K562 (cell line): ENCODE measurements around the gene GCHFR. TPM values are rescaled to one million over a fixed set of nuclear protein-coding genes. Genes with fewer than 3 reads are reported as not detected.

ENCODE experiments used
- CREB1 ChIP-seq, 2 experiments: sonication (generic) in 1 of 2; formaldehyde crosslinking in 1 of 2; IDR thresholded peaks; 2 replicates each; pipeline versions ENCODE4 v1.6.1 to v1.8.0; 2012 to 2022; ENCODE audit warnings: inconsistent platforms in 1 of 2, mild to moderate bottlenecking in 1 of 2, missing genetic modification reagents in 1 of 2, moderate library complexity in 1 of 2
- CREBBP ChIP-seq: IDR thresholded peaks from one replicate; pipeline ENCODE4 v1.6.1; 2012; ENCODE audit warnings: low read depth, mild to moderate bottlenecking, control low read depth, inconsistent platforms, low read length
- GTF3C2 ChIP-seq: IDR thresholded peaks from 3 replicates; pipeline ENCODE4 v1.6.1; 2011; ENCODE audit warnings: borderline replicate concordance, mild to moderate bottlenecking, moderate library complexity; ENCODE audit not compliant: insufficient read length; ENCODE audit errors: extremely low read depth
- HDAC6 ChIP-seq: IDR thresholded peaks from 2 replicates; pipeline ENCODE4 v1.6.1; 2012; ENCODE audit warnings: low read depth, mild to moderate bottlenecking, control low read depth, inconsistent platforms, low read length, moderate library complexity
- MEF2D ChIP-seq: conservative IDR thresholded peaks from 2 replicates; pipeline ENCODE4 v1.6.1; 2016; ENCODE audit warnings: low read depth, missing genetic modification characterization, missing compliant biosample characterization
- NR2C2 ChIP-seq, 2 experiments: fragments of 200-800 bp in 1 of 2; sonication (Bioruptor generic) in 1 of 2; sonication (generic) in 1 of 2; formaldehyde crosslinking in 1 of 2; IDR thresholded peaks; 2 replicates each; pipeline versions ENCODE4 v1.6.1 to v1.8.0; 2016 to 2022; ENCODE audit warnings: mild to moderate bottlenecking in 1 of 2, missing compliant biosample characterization in 1 of 2, missing genetic modification characterization in 1 of 2, missing genetic modification reagents in 1 of 2
- NR3C1 ChIP-seq: sonication (generic); formaldehyde crosslinking; IDR thresholded peaks from 2 replicates; pipeline ENCODE4 v1.8.1; 2022; ENCODE audit warnings: missing genetic modification reagents
- PPARD ChIP-seq: fragments of 250-450 bp; sonication (Bioruptor Pico); IDR thresholded peaks from 2 replicates; pipeline ENCODE4 v1.8.0; 2022; ENCODE audit warnings: inconsistent platforms, mild to moderate bottlenecking, moderate library complexity
- SIX5 ChIP-seq, 2 experiments: IDR thresholded peaks; 2 replicates each; pipeline ENCODE4 v1.6.1; 2011; ENCODE audit warnings: low read length in 2 of 2, borderline replicate concordance in 1 of 2, low read depth in 1 of 2, mild to moderate bottlenecking in 1 of 2, moderate library complexity in 1 of 2; ENCODE audit not compliant: insufficient read depth in 1 of 2
- STAT5A ChIP-seq: IDR thresholded peaks from 2 replicates; pipeline ENCODE4 v1.6.1; 2012; ENCODE audit warnings: low read length, inconsistent platforms, borderline replicate concordance
- TCF15 ChIP-seq: fragments of 250-450 bp; sonication (Bioruptor Pico); IDR thresholded peaks from 2 replicates; pipeline ENCODE4 v1.8.0; 2022; ENCODE audit warnings: moderate library complexity, mild to moderate bottlenecking, inconsistent platforms
- TEAD1 ChIP-seq, 2 experiments: fragments of 450-650 bp in 1 of 2; sonication (generic) in 1 of 2; formaldehyde crosslinking; IDR thresholded peaks; 2 replicates each; pipeline versions ENCODE4 v1.4.0 to v1.8.0; 2020 to 2022; ENCODE audit warnings: mild to moderate bottlenecking in 2 of 2, missing genetic modification reagents in 1 of 2
- U2AF1 ChIP-seq: fragments of 200-400 bp; formaldehyde crosslinking; optimal IDR thresholded peaks from 2 replicates; pipeline ENCODE3; 2017; ENCODE audit warnings: mild to moderate bottlenecking, low read depth, low read length, moderate library complexity
- XRCC3 ChIP-seq: fragments of 450-650 bp; IDR thresholded peaks from 2 replicates; pipeline ENCODE4 v1.6.1; 2017; ENCODE audit warnings: mild to moderate bottlenecking, moderate library complexity
- ZC3H4 ChIP-seq: sonication (generic); formaldehyde crosslinking; IDR thresholded peaks from 2 replicates; pipeline ENCODE4 v1.9.0; 2021; ENCODE audit warnings: missing genetic modification reagents, borderline replicate concordance
- ZNF140 ChIP-seq: fragments of 250-450 bp; sonication (Bioruptor Pico); IDR thresholded peaks from 2 replicates; pipeline ENCODE4 v1.8.0; 2021; ENCODE audit warnings: moderate library complexity, mild to moderate bottlenecking, inconsistent platforms
- ZNF277 ChIP-seq: fragments of 250-450 bp; sonication (Bioruptor Pico); IDR thresholded peaks from 2 replicates; pipeline ENCODE4 v1.8.0; 2022; ENCODE audit warnings: inconsistent platforms, mild to moderate bottlenecking, moderate library complexity, borderline replicate concordance
- ZNF79 ChIP-seq: fragments of 250-450 bp; sonication (Bioruptor Pico); IDR thresholded peaks from 2 replicates; pipeline ENCODE4 v1.4.0; 2020; ENCODE audit warnings: low read depth, mild to moderate bottlenecking, moderate library complexity
- polyA plus RNA-seq, 8 experiments: library from polyadenylated mRNA; depleted of rRNA in 4 of 8; stranded (reverse) in 5 of 8; unstranded in 3 of 8; fragments of >200 nt; fragmentation: Nextera tagmentation in 2 of 8; fragmentation: Illumina TruSeq in 1 of 8; extraction: Ambion mirVana in 2 of 8; extraction: Trizol in 1 of 8; gene quantifications; 2 replicates each; pipeline versions ENCODE4 v1.2.1 to v1.2.3, GENCODE V29; 2011 to 2014; ENCODE audit warnings: inconsistent platforms in 1 of 8, missing spikeins in 1 of 8
- total RNA-seq, 7 experiments: library from RNA; depleted of rRNA in 6 of 7; stranded (reverse); fragments of >200 nt in 6 of 7; fragmentation: Illumina TruSeq in 2 of 7; extraction: Trizol in 2 of 7; gene quantifications; 2 replicates each; pipeline versions ENCODE4 v1.2.1 to v1.2.3, GENCODE V29; 2011 to 2021; ENCODE audit warnings: low replicate concordance in 1 of 7
- TF ChIP-seq, protein P1 (sequence below): fragments of 150-350 bp; conservative IDR thresholded peaks from 2 replicates; pipeline ENCODE4 v1.6.1; 2014; ENCODE audit warnings: low read length

Gene GCHFR
- total and polyA plus RNA-seq, 9 of the 15 experiments (the other 6 are each of a cell fraction or from before 2014, with no cell fraction given), result 8.7 to 83.5 (median 20.8) TPM

DNA sequence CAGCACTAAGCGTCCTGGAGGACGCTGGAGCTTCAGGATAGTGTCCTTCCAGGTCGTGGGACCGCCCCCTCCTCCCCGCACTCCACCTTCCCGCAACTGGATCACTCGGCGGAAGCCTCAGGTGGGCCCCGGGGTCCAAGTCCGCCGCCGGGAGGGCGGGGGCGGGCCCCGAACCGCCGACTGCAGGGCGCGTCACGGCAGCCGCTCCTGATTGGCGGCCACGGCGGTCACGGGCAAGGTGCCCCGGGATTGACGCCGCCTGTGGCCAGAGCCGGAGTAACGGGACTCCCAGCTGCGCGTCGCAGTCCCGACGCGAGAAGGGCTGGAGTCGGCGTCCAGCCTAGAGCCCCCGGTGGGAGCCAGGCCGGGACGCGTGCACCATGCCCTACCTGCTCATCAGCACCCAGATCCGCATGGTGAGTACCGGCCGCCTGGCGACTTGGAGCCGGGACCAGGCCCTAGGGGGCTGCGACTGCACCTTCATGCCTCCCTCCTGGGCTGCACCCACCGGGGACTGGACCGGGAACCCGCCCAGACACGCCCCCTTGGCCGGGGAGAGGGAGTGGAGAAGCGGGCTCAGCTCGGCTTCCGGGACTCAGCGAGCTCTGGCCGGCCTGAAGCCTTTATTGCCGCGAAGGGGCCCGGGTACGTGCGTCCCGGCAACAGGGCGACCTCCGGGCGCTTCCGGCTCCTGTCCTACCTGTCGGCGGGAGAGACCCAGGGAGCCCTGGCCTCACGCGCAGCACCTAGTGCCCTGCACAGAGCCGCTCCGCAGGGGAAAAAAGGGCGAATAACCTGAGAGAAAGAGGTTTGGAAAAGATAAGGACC lies at the start of gene GCHFR (continued):
- no peak for TF ChIP-seq ZNF140 (CRISPR knock-in tag)
- TF ChIP-seq U2AF1, result peak; percentile 71
- TF ChIP-seq HDAC6, result no peak
- TF ChIP-seq NR3C1 (CRISPR knock-in tag), result no peak
- TF ChIP-seq GTF3C2, result peak; percentile 9
- no peak for TF ChIP-seq ZNF79
- TF ChIP-seq MEF2D (tag), result no peak
- TF ChIP-seq STAT5A, result no peak; the same call in 1 of the 2 replicates
- no peak for TF ChIP-seq SIX5 (IDR thresholded peaks at IDR 0.05; ENCODE audit: borderline replicate concordance in 1 of 2, insufficient read depth in 1 of 2, low read depth in 1 of 2, low read length in 2 of 2)
- peak; percentile 72 for TF ChIP-seq CREB1 (IDR thresholded peaks at IDR 0.05)
- peak; percentile 82 for TF ChIP-seq CREB1 (CRISPR knock-in tag; IDR thresholded peaks at IDR 0.05)
- TF ChIP-seq XRCC3, result no peak
- no peak for TF ChIP-seq CREBBP
- no peak for TF ChIP-seq TCF15
- TF ChIP-seq ZC3H4 (CRISPR knock-in tag), result no peak
- TF ChIP-seq PPARD, result no peak
- no peak for TF ChIP-seq ZNF277 (CRISPR knock-in tag)
- peak in 1 of 2 experiments; percentile 45; a peak in 1 of 4 replicates for TF ChIP-seq TEAD1 (CRISPR knock-in tag; IDR thresholded peaks at IDR 0.05)
- TF ChIP-seq, protein P1, sequence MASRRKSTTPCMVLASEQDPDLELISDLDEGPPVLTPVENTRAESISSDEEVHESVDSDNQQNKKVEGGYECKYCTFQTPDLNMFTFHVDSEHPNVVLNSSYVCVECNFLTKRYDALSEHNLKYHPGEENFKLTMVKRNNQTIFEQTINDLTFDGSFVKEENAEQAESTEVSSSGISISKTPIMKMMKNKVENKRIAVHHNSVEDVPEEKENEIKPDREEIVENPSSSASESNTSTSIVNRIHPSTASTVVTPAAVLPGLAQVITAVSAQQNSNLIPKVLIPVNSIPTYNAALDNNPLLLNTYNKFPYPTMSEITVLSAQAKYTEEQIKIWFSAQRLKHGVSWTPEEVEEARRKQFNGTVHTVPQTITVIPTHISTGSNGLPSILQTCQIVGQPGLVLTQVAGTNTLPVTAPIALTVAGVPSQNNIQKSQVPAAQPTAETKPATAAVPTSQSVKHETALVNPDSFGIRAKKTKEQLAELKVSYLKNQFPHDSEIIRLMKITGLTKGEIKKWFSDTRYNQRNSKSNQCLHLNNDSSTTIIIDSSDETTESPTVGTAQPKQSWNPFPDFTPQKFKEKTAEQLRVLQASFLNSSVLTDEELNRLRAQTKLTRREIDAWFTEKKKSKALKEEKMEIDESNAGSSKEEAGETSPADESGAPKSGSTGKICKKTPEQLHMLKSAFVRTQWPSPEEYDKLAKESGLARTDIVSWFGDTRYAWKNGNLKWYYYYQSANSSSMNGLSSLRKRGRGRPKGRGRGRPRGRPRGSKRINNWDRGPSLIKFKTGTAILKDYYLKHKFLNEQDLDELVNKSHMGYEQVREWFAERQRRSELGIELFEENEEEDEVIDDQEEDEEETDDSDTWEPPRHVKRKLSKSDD, result no peak
- TF ChIP-seq NR2C2 (CRISPR knock-in tag; IDR thresholded peaks at IDR 0.05), result no peak
- peak; percentile 68 for TF ChIP-seq NR2C2 (tag; IDR thresholded peaks at IDR 0.05)
